T-helper 1 cell treated with Interleukin-12 subunit alpha and Interleukin-12 subunit beta and Interleukin-4 antibody, amounts not matched to agents 30 ng/mL and 1 ng/mL, for 36 hours (primary cell): ENCODE measurements around the gene SEMA6C. TPM values are rescaled to one million over a fixed set of nuclear protein-coding genes. Genes with fewer than 3 reads are reported as not detected.

Experiments
- intact Hi-C: fragments of 100-400 bp; cut with micrococcal nuclease; formaldehyde crosslinking; loops from one replicate; pipeline ENCODE4 v1.15.1; 2024
- total RNA-seq: library from RNA; stranded (reverse); gene quantifications from 2 replicates; pipeline ENCODE4 v1.2.3, GENCODE V29; 2022

Gene SEMA6C
- total RNA-seq, 1 donor from 2014 or later, result 2.2 TPM

- intact Hi-C loops, result loop anchor here (5.0 kb wide), 3 partner anchors 282 to 532 kb away; partner anchors contain the start of genes ARNT, CTSS and ENSA
Measured at GRCh38 chr1:151159373-151159772, 12.9 kb upstream of the SEMA6C start.

DNA sequence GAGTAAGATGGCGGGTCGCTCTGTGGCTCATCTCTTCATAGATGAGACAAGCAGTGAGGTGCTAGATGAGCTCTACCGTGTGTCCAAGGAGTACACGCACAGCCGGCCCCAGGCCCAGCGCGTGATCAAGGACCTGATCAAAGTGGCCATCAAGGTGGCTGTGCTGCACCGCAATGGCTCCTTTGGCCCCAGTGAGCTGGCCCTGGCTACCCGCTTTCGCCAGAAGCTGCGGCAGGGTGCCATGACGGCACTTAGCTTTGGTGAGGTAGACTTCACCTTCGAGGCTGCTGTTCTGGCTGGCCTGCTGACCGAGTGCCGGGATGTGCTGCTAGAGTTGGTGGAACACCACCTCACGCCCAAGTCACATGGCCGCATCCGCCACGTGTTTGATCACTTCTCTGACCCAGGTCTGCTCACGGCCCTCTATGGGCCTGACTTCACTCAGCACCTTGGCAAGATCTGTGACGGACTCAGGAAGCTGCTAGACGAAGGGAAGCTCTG is 12.4 kb upstream of the SEMA6C start:
- intact Hi-C loops, result loop anchor here (5.0 kb wide), 3 partner anchors 282 to 532 kb away; partner anchors contain the start of genes ARNT, CTSS and ENSA

GRCh38 chr1:151158326-151158725 is 11.9 kb upstream of the SEMA6C start:
- intact Hi-C loops, result loop anchor here (5.0 kb wide), 3 partner anchors 281 to 531 kb away; partner anchors contain the start of genes ARNT, CTSS and ENSA

DNA sequence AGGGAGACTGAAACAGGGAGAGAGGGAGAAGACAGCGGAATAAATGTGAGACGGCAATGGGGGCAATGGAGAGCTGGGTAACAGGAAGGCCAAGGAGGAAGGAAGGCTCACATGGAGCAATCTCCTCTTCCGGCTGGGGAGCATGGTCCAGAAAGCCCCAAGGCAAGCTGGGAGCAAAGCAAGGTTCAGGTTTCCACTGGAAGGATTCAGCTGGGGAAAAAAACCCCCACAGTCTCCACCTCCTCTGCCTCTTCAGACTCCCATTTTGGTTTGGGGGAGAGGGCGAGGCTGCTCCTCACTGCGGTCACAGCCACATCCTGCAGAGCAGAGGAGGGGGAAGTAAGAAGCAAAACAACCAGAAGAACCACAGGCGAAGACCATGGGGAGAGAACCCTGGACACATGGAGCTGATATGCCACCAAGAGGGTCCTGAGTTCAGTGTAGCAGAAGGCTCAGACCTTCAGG is 10.7 kb upstream of the SEMA6C start:
- intact Hi-C loops, result loop anchor here (2.0 to 5.0 kb wide), 11 partner anchors 26 to 792 kb away; partner anchors contain the start of genes ARNT, CTSS, ENSA and PIP5K1A

- intact Hi-C loops, result loop anchor here (1.0 to 5.0 kb wide), 19 partner anchors 9 to 792 kb away; partner anchors contain the start of genes ARNT, CTSS, ENSA and GABPB2
Measured at GRCh38 chr1:151156515-151156819, 10.0 kb upstream of the SEMA6C start, which contains the start of gene TNFAIP8L2. TSS of gene TNFAIP8L2 (plus strand) at chr1:151156649. CDS start at chr1:151158698, 2,049 bp downstream.

DNA sequence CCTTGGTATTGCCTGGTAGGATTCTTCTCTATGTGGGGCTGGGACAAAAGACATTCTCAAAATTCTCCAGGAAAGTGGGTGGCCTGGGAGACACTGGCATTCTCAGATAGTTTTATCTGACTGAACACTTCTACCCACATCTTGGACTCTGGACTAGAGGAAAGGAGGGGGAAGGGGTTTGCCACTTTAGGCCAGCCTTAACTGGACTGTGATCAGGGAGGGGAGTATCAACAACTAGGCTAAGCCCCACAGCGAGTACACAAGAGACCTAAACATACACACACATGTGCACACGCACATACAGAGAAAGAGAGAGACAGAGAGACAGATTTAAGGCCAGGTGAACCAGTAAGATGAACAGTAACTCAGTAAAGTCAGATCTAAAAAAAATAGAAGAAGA is 1.2 kb upstream of the SEMA6C start:
- intact Hi-C loops, result loop anchor here (2.0 kb wide), 3 partner anchors 123 to 169 kb away; partner anchors contain the start of gene PRUNE1

GRCh38 chr1:151147132-151147503 is 687 bp upstream of the SEMA6C start:
- intact Hi-C loops, result loop anchor here (2.0 kb wide), 3 partner anchors 122 to 168 kb away; partner anchors contain the start of gene PRUNE1

DNA sequence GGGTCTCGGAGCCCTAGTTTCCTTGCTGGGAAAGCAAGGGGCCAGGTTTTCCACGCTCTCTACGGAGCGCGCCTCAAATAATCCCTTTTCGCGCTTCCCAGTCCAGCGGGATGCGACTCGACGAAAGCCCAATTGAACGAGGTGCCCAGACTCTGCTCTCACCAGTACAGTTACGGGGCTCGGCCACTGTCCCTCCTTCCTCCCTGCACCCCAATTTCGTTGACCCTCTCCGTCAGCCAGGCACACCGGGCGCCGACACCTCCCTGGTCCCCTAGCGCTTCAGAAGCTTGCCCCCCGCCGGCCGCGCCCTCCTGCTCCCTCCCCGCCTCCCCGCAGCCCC is 389 bp downstream of the SEMA6C start:
- intact Hi-C loops, result loop anchor here (1.0 to 2.0 kb wide), 9 partner anchors 10 to 449 kb away; partner anchors contain the start of genes GABPB2, GOLPH3L, LYSMD1 and MLLT11

- intact Hi-C loops, result loop anchor here (1.0 to 2.0 kb wide), 9 partner anchors 11 to 448 kb away; partner anchors contain the start of genes GABPB2, GOLPH3L, LYSMD1 and MLLT11
Measured at GRCh38 chr1:151145304-151146071, 943 bp downstream of the SEMA6C start.

- intact Hi-C loops, result no loop called here
Measured at GRCh38 chr1:151144474-151145303, 1.7 kb downstream of the SEMA6C start.

- intact Hi-C loops, result no loop called here
Measured at GRCh38 chr1:151143986-151144385, 2.4 kb downstream of the SEMA6C start.

GRCh38 chr1:151143057-151143435 is 3.4 kb downstream of the SEMA6C start:
- intact Hi-C loops, result no loop called here

DNA sequence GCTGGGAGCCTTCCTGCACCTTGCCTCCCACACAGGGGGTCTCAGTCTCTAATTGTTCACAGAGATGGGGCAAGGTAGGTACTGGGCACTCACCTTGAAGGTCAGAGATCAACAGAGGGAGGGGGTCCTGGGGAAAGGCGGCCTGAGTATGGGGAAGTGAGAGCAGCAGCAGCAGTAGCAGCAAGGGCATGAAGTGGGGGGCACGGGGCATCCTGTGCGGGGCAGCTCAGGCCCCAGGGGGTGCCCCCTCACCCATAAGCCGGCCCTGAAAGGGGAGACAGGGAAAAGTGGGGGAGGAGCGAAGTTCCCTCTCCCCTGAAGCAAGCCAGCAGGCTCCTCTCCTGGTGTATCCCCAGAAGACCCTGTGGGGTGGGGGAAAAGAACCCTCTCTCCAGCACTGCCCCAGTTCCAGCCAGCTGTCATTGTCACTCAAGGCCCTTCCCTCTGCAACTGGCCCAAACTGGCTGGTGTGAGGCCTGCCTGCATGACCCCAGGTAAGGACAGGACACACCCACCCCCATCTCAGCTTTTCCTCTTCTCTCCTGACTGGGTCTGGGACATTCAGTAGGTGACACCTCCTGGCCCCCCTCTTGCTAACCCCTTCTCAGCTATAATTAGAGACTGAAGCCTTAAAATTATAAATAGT is 3.9 kb downstream of the SEMA6C start:
- intact Hi-C loops, result no loop called here

GRCh38 chr1:151137789-151138188 is 8.6 kb downstream of the SEMA6C start:
- intact Hi-C loops, result no loop called here

DNA sequence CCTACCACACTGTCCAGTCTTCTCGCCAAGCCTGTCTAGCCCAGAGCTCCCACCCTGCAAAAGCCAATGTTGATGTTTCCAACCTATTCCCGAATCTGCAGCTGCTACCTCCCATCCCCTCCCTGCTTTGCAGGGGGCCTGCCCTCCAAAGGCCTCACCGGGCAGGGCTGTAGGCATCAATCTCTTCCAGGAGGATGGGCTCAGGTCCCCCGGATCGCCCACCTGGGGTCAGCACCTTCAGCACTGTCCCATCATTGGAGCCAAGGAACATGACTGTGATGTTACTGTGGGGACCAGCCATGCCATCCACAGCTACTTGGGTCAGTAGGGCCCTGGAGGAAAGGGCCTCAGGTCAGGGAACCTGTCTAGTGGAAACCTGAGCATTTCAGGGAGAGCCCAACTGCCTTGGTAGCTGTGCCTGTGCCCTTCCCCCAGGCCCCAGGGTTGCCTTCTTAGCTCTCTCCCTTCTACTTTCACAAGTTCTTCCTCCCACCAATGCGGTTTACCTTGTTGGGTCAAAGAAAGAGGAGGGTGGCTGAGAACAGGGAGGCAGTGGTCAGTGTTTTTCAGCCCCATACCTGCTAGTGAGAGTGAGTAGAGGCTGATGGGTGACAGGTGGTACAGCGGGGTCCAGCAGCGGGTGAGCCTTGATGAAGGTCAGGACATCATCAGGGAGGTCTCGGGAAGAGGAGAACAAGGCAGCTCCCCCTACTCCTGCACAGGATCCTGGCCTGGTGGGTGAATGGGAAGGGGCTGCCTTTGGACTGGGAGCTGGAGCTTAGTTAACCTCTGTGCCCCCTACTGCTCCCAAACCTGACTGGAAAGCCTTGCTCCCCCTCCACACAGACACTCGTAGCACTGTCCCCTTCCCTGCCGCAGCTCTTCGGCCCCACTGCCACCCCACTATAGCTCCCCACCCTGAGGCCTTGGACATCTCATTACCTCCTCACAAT is 10.7 kb downstream of the SEMA6C start:
- intact Hi-C loops, result no loop called here

GRCh38 chr1:151134991-151135390 is 11.4 kb downstream of the SEMA6C start:
- intact Hi-C loops, result no loop called here

DNA sequence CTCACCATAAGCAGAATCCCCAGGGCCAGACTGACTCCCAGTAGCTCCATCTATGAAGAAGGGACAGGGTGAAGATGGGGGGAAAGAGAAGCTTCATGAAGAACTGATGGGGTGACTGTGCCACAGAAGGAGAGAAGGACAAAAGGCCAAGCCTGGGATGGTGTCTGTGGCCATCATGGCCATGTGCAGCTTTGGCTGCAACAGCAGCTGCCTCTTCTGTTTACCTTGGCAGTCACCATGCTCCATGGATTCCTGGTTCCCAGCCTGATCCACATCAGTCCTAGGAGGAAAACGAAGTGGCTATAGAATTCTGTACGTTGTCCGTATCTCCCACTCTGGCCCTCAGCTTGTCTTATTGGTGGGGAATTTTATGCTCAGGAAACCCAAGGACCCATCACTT is 12.0 kb downstream of the SEMA6C start:
- intact Hi-C loops, result no loop called here

DNA sequence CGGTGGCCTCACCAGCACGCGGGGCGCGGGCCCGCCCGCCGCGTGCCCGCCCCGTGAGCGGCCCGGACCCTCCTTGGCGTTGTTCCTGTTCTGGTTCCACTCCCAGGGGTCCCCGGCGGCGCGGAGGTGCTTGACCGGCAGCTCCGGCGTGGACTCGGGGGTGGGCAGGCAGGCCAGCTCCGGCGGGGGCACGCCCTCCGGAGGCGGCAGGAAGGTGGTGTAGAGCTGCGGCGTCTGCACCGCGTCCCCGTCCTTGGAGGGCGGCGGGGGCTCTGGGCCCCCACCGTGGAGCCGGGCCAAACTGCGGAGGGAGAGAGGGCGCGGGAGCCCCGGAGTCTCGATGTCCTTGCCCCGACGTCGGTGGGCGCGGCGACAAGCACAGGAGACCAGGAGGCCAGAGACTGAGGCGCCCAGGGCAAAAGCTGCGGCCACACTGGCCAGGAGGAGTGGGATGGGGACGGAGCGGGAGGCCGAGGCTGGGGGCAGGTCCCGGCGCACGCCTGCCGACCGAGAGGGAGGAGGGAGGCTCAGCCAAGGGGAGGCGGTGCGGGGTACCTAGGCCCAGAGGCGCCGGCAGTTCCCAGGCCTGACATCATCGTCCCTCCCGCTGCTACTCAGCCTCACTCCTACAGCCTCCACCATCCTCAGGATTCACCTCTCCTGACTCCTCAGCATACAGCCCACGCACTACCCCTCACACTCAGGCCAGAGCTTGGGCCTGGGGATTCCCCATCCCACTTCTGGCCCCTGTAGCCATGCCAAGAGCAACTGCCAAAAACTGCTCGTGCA is 13.2 kb downstream of the SEMA6C start:
- intact Hi-C loops, result no loop called here
